GM12878 (cell line): ENCODE data around the gene CCDC197. TPM values are rescaled to one million over a fixed set of nuclear protein-coding genes. Genes with fewer than 3 reads are reported as not detected.

Experiments
- BHLHE40 ChIP-seq, 2 experiments: fragments of 450-650 bp in 1 of 2; IDR thresholded peaks; 2 replicates each; pipeline ENCODE4 v1.6.1; 2011 to 2017; ENCODE audit warnings: low read depth in 2 of 2, borderline replicate concordance in 1 of 2, improper control_type of control experiment in 1 of 2, low read length in 1 of 2, mild to moderate bottlenecking in 1 of 2
- NFXL1 ChIP-seq: fragments of 450-650 bp; IDR thresholded peaks from 2 replicates; pipeline ENCODE4 v1.6.1; 2017; ENCODE audit warnings: antibody characterized with exemption, mild to moderate bottlenecking, borderline replicate concordance
- SREBF2 ChIP-seq: IDR thresholded peaks from 2 replicates; pipeline ENCODE4 v1.6.1; 2012; ENCODE audit warnings: mild to moderate bottlenecking, low read length
- STAT3 ChIP-seq: IDR thresholded peaks from 2 replicates; pipeline ENCODE4 v1.6.1; 2011; ENCODE audit warnings: low read depth, low read length, improper control_type of control experiment
- polyA plus RNA-seq, 11 experiments: library from polyadenylated mRNA; depleted of rRNA in 4 of 11; unstranded in 6 of 11; stranded (reverse) in 5 of 11; fragments of >200 nt; fragmentation: Nextera tagmentation in 4 of 11; fragmentation: Illumina TruSeq in 1 of 11; extraction: Ambion mirVana in 4 of 11; extraction: Trizol in 1 of 11; gene quantifications; 1 replicate in 1 of 11; 2 replicates in 10 of 11; pipeline versions ENCODE4 v1.2.1 to v1.2.3, GENCODE V29; 2011 to 2016; ENCODE audit warnings: inconsistent platforms in 2 of 11, missing spikeins in 2 of 11, low read depth in 1 of 11
- total RNA-seq, 4 experiments: library from RNA; depleted of rRNA in 3 of 4; stranded (reverse); fragments of >200 nt in 3 of 4; fragmentation: Illumina TruSeq in 1 of 4; extraction: Trizol in 1 of 4; gene quantifications; 2 replicates each; pipeline versions ENCODE4 v1.2.1 to v1.2.3, GENCODE V29; 2013 to 2021
- TF ChIP-seq, protein P1 (sequence below): fragments of 150-350 bp; IDR thresholded peaks from 2 replicates; pipeline ENCODE4 v1.6.1; 2016; ENCODE audit warnings: low read depth, low read length
- TF ChIP-seq, protein P2 (sequence below): fragments of 450-650 bp; IDR thresholded peaks from 2 replicates; pipeline ENCODE4 v1.6.1; 2016; ENCODE audit warnings: mild to moderate bottlenecking, moderate library complexity, borderline replicate concordance
- TF ChIP-seq, protein P3 (sequence below): fragments of 450-650 bp; IDR thresholded peaks from 2 replicates; pipeline ENCODE4 v1.6.1; 2017; ENCODE audit warnings: borderline replicate concordance

Gene CCDC197
- total and polyA plus RNA-seq, 10 of the 15 experiments (the other 5 are each of a cell fraction or from before 2014, with no cell fraction given), result 0.12 TPM; not detected in 9

DNA sequence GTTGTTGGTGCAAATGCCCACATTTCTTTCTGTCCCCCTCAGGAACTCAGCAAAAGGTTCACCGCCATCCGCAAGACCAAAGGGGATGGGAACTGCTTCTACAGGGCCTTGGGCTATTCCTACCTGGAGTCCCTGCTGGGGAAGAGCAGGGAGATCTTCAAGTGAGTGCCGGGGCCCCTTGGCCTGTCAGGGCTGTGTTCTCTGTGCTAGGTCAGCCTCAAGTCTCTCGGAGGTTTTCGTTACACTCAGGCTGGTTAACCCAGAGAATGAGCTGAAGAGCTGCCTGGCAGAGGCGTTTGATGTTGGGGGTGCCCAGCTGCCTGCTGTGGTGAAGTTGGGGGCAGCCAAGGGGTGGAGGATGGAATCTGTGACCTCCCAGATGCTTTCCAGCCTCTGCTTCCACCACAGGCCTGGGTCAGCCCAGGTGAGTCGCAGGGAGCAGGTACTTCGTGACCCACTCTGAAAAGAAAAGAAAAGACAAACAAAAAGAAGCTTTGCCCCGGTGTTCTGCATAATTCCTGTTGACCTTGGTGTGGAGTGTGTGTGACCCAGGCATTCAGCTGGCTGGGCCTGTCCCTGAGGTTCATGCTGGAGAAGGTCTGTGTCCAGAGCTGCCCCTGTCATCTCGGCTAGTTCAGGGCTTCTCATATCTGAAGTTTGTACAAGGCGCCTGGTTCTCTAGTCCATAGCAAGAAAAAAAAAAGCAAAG is 42.0 kb downstream of the CCDC197 start (continued):
- TF ChIP-seq, protein P1, sequence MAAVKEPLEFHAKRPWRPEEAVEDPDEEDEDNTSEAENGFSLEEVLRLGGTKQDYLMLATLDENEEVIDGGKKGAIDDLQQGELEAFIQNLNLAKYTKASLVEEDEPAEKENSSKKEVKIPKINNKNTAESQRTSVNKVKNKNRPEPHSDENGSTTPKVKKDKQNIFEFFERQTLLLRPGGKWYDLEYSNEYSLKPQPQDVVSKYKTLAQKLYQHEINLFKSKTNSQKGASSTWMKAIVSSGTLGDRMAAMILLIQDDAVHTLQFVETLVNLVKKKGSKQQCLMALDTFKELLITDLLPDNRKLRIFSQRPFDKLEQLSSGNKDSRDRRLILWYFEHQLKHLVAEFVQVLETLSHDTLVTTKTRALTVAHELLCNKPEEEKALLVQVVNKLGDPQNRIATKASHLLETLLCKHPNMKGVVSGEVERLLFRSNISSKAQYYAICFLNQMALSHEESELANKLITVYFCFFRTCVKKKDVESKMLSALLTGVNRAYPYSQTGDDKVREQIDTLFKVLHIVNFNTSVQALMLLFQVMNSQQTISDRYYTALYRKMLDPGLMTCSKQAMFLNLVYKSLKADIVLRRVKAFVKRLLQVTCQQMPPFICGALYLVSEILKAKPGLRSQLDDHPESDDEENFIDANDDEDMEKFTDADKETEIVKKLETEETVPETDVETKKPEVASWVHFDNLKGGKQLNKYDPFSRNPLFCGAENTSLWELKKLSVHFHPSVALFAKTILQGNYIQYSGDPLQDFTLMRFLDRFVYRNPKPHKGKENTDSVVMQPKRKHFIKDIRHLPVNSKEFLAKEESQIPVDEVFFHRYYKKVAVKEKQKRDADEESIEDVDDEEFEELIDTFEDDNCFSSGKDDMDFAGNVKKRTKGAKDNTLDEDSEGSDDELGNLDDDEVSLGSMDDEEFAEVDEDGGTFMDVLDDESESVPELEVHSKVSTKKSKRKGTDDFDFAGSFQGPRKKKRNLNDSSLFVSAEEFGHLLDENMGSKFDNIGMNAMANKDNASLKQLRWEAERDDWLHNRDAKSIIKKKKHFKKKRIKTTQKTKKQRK, result no peak
- TF ChIP-seq, protein P2, sequence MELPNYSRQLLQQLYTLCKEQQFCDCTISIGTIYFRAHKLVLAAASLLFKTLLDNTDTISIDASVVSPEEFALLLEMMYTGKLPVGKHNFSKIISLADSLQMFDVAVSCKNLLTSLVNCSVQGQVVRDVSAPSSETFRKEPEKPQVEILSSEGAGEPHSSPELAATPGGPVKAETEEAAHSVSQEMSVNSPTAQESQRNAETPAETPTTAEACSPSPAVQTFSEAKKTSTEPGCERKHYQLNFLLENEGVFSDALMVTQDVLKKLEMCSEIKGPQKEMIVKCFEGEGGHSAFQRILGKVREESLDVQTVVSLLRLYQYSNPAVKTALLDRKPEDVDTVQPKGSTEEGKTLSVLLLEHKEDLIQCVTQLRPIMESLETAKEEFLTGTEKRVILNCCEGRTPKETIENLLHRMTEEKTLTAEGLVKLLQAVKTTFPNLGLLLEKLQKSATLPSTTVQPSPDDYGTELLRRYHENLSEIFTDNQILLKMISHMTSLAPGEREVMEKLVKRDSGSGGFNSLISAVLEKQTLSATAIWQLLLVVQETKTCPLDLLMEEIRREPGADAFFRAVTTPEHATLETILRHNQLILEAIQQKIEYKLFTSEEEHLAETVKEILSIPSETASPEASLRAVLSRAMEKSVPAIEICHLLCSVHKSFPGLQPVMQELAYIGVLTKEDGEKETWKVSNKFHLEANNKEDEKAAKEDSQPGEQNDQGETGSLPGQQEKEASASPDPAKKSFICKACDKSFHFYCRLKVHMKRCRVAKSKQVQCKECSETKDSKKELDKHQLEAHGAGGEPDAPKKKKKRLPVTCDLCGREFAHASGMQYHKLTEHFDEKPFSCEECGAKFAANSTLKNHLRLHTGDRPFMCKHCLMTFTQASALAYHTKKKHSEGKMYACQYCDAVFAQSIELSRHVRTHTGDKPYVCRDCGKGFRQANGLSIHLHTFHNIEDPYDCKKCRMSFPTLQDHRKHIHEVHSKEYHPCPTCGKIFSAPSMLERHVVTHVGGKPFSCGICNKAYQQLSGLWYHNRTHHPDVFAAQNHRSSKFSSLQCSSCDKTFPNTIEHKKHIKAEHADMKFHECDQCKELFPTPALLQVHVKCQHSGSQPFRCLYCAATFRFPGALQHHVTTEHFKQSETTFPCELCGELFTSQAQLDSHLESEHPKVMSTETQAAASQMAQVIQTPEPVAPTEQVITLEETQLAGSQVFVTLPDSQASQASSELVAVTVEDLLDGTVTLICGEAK, result no peak
- TF ChIP-seq STAT3 (no peak), NFXL1 (no peak), SREBF2 (no peak), BHLHE40 (IDR thresholded peaks at IDR 0.05; ENCODE audit: borderline replicate concordance in 1 of 2, low read depth in 2 of 2, low read length in 1 of 2) (no peak)
- TF ChIP-seq, protein P3, sequence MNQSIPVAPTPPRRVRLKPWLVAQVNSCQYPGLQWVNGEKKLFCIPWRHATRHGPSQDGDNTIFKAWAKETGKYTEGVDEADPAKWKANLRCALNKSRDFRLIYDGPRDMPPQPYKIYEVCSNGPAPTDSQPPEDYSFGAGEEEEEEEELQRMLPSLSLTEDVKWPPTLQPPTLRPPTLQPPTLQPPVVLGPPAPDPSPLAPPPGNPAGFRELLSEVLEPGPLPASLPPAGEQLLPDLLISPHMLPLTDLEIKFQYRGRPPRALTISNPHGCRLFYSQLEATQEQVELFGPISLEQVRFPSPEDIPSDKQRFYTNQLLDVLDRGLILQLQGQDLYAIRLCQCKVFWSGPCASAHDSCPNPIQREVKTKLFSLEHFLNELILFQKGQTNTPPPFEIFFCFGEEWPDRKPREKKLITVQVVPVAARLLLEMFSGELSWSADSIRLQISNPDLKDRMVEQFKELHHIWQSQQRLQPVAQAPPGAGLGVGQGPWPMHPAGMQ, result no peak
